ENCODE results near the gene KY. TPM values are rescaled to one million over a fixed set of nuclear protein-coding genes. Genes with fewer than 3 reads are reported as not detected.

Gene KY
- total and polyA plus RNA-seq, 2 of the 13 experiments (the other 11 are each of a cell fraction or from before 2014, with no cell fraction given): not detected

- H3K4me2 ChIP-seq (ENCODE audit: low read depth, low read length): no peak overlapping the region
- no peak overlapping the region for H2AFZ ChIP-seq (ENCODE audit: low read length)
- H3K4me3 ChIP-seq (replicated peaks in 1 of 3; ENCODE audit: insufficient read depth in 1 of 3, low read depth in 2 of 3, low read length in 3 of 3): no peak overlapping the region
- BruUV-seq (replicated peaks): no TSS peak
- no peaks in the 10 kb centered on the region for H3K4me1 ChIP-seq (ENCODE audit: insufficient read depth, low read length)
- no peak for DNase-seq (ENCODE audit: low spot score)
- peaks cover 2 to 24% of the 10 kb centered on the region in 2 experiments; a peak in 3 of 5 replicates for H3K27me3 ChIP-seq (ENCODE audit: control insufficient read depth in 1 of 2, insufficient read depth in 2 of 2, low read length in 2 of 2)
- no peaks in the 10 kb centered on the region for H3K79me2 ChIP-seq (ENCODE audit: insufficient read depth, low read length)
- no peak for ATAC-seq
- POLR2A ChIA-PET: no interaction called here
- 7% methylated on average over 6 of the region's 10 CpGs for WGBS (ENCODE audit: low lambda C conversion rate)
- intact Hi-C loops (cut with micrococcal nuclease; ENCODE audit: unreplicated experiment): no loop called here
- no peak overlapping the region for H3K9ac ChIP-seq (ENCODE audit: insufficient read depth, low read depth, low read length)
- CTCF ChIA-PET (ENCODE audit: low intra/inter-chr PET ratio, low total read pairs): no interaction called here
- TF ChIP-seq HOXA5 (CRISPR knock-in tag; IDR thresholded peaks at IDR 0.05) (no peak), ZNF460 (CRISPR knock-in tag; IDR thresholded peaks at IDR 0.05; ENCODE audit: borderline replicate concordance) (no peak), MED1 (CRISPR knock-in tag; IDR thresholded peaks at IDR 0.05) (no peak), AKNA (CRISPR knock-in tag; IDR thresholded peaks at IDR 0.05; ENCODE audit: borderline replicate concordance) (no peak), ZNF501 (CRISPR knock-in tag; IDR thresholded peaks at IDR 0.05) (no peak), SSRP1 (CRISPR knock-in tag; IDR thresholded peaks at IDR 0.05) (no peak), ZNF660 (CRISPR knock-in tag; IDR thresholded peaks at IDR 0.05; ENCODE audit: borderline replicate concordance, low read depth) (no peak), WIZ (CRISPR knock-in tag; IDR thresholded peaks at IDR 0.05) (no peak)
- in situ Hi-C loops (cut with HindIII; ENCODE audit: extremely low pct_ligation_motif_present, low pct_unique_long_range_greater_than_20kb): loop anchor here (25.0 kb wide), 2 partner anchors 902 to 1277 kb away; no protein-coding TSS in a partner anchor
- no peak overlapping the region for H3K27ac ChIP-seq (ENCODE audit: extremely low read length, insufficient read depth, low read length)
- no peaks in the 10 kb centered on the region for H3K36me3 ChIP-seq (replicated peaks in 1 of 2; ENCODE audit: control insufficient read depth in 1 of 2, insufficient read depth in 2 of 2, low read length in 2 of 2)
- FAIRE-seq: no peak
- H3K9me3 ChIP-seq (ENCODE audit: low read length): no peaks in the 10 kb centered on the region
- no peaks in the 10 kb centered on the region for H4K20me1 ChIP-seq (ENCODE audit: insufficient read depth, low read length)
Measured at GRCh38 chr3:134609821-134610431, 40.9 kb downstream of the KY start.
